HEK293 (cell line): ENCODE results near the gene LAMA5.

Source experiments
- CTCF ChIA-PET: fragments of 350-600 bp; formaldehyde crosslinking; extraction: SDS; loops from one replicate; lab custom pipeline; 2021; ENCODE audit warnings: antibody characterized with exemption; lab: Yijun Ruan, JAX
- POLR2A ChIA-PET: fragments of 300-600 bp; formaldehyde crosslinking; extraction: SDS; loops from one replicate; lab custom pipeline; 2020; ENCODE audit warnings: antibody characterized with exemption, inconsistent platforms; lab: Yijun Ruan, JAX
- H3K27ac ChIP-seq: fragments of 200-500 bp; sonication (Bioruptor generic); 2 replicates; pipeline ENCODE4 v1.5.1; 2014; ENCODE audit warnings: low read depth, low read length, control low read depth, inconsistent platforms; ENCODE audit errors: extremely low read depth
- H3K36me3 ChIP-seq, 2 experiments: fragments of 200-500 bp in 1 of 2; sonication (Bioruptor generic) in 1 of 2; 1 replicate in 1 of 2; 2 replicates in 1 of 2; pipeline ENCODE4 v1.5.1; 2014 to 2017; ENCODE audit warnings: inconsistent platforms in 2 of 2, low read length in 2 of 2; ENCODE audit not compliant: control insufficient read depth in 2 of 2, insufficient read depth in 1 of 2
- H3K4me1 ChIP-seq: fragments of 200-500 bp; sonication (Bioruptor generic); 2 replicates; pipeline ENCODE4 v1.5.1; 2014; ENCODE audit warnings: mild to moderate bottlenecking, low read length, inconsistent platforms; ENCODE audit not compliant: control insufficient read depth, insufficient read depth
- H3K4me3 ChIP-seq: 2 replicates; pipeline ENCODE4 v1.5.1; 2011; ENCODE audit warnings: low read depth, mild to moderate bottlenecking, control low read depth, low read length, moderate library complexity
- H3K9me3 ChIP-seq: fragments of 200-500 bp; sonication (Bioruptor generic); 2 replicates; pipeline ENCODE4 v1.5.1; 2014; ENCODE audit warnings: low read depth, low read length, inconsistent platforms; ENCODE audit not compliant: control insufficient read depth, insufficient read depth
- GLI4 ChIP-seq: fragments of 450-650 bp; formaldehyde crosslinking; IDR thresholded peaks from 2 replicates; pipeline ENCODE4 v1.5.1; 2016; ENCODE audit warnings: missing biosample characterization, missing genetic modification characterization
- GLIS2 ChIP-seq: fragments of 450-650 bp; formaldehyde crosslinking; IDR thresholded peaks from 2 replicates; pipeline ENCODE4 v1.5.1; 2016; ENCODE audit warnings: missing biosample characterization, missing genetic modification characterization
- KLF1 ChIP-seq: fragments of 450-650 bp; formaldehyde crosslinking; IDR thresholded peaks from 2 replicates; pipeline ENCODE4 v1.5.1; 2016; ENCODE audit warnings: missing biosample characterization, missing genetic modification characterization
- KLF8 ChIP-seq: fragments of 450-650 bp; formaldehyde crosslinking; IDR thresholded peaks from 2 replicates; pipeline ENCODE4 v1.5.1; 2016; ENCODE audit warnings: missing biosample characterization, missing genetic modification characterization
- KLF9 ChIP-seq: fragments of 450-650 bp; formaldehyde crosslinking; IDR thresholded peaks from 2 replicates; pipeline ENCODE4 v1.5.1; 2016; ENCODE audit warnings: missing biosample characterization, missing genetic modification characterization, low read depth
- MEIS1 ChIP-seq: sonication (generic); formaldehyde crosslinking; IDR thresholded peaks from 2 replicates; pipeline ENCODE4 v1.8.1; 2022; ENCODE audit warnings: missing genetic modification reagents, mild to moderate bottlenecking, borderline replicate concordance
- SP3 ChIP-seq: fragments of 450-650 bp; formaldehyde crosslinking; IDR thresholded peaks from 2 replicates; pipeline ENCODE4 v1.5.1; 2016; ENCODE audit warnings: missing biosample characterization, missing genetic modification characterization
- WT1 ChIP-seq: fragments of 450-650 bp; formaldehyde crosslinking; IDR thresholded peaks from 2 replicates; pipeline ENCODE4 v1.5.1; 2016; ENCODE audit warnings: missing biosample characterization, missing genetic modification characterization
- ZEB2 ChIP-seq: fragments of 450-650 bp; formaldehyde crosslinking; IDR thresholded peaks from 2 replicates; pipeline ENCODE4 v1.5.1; 2016; ENCODE audit warnings: missing biosample characterization, missing genetic modification characterization
- ZNF157 ChIP-seq: fragments of 450-650 bp; formaldehyde crosslinking; IDR thresholded peaks from 2 replicates; pipeline ENCODE4 v1.5.1; 2016; ENCODE audit warnings: missing biosample characterization, missing genetic modification characterization
- ZNF202 ChIP-seq: fragments of 450-650 bp; formaldehyde crosslinking; IDR thresholded peaks from 2 replicates; pipeline ENCODE4 v1.5.1; 2016; ENCODE audit warnings: missing biosample characterization, missing genetic modification characterization, borderline replicate concordance
- ZNF223 ChIP-seq: fragments of 450-650 bp; formaldehyde crosslinking; IDR thresholded peaks from 2 replicates; pipeline ENCODE4 v1.5.1; 2016; ENCODE audit warnings: missing biosample characterization, missing genetic modification characterization
- ZNF354C ChIP-seq: fragments of 450-650 bp; formaldehyde crosslinking; IDR thresholded peaks from 2 replicates; pipeline ENCODE4 v1.5.1; 2016; ENCODE audit warnings: missing biosample characterization, missing genetic modification characterization, low read depth, borderline replicate concordance
- ZNF426 ChIP-seq: fragments of 450-650 bp; formaldehyde crosslinking; IDR thresholded peaks from 2 replicates; pipeline ENCODE4 v1.5.1; 2017; ENCODE audit warnings: missing biosample characterization, missing genetic modification characterization, mild to moderate bottlenecking, inconsistent platforms, moderate library complexity
- ZNF473 ChIP-seq: fragments of 450-650 bp; formaldehyde crosslinking; IDR thresholded peaks from 2 replicates; pipeline ENCODE4 v1.5.1; 2017; ENCODE audit warnings: missing biosample characterization, missing genetic modification characterization
- ZNF560 ChIP-seq: fragments of 450-650 bp; formaldehyde crosslinking; IDR thresholded peaks from 2 replicates; pipeline ENCODE4 v1.5.1; 2017; ENCODE audit warnings: missing biosample characterization, missing genetic modification characterization, borderline replicate concordance
- ZNF76 ChIP-seq: fragments of 450-650 bp; formaldehyde crosslinking; IDR thresholded peaks from 2 replicates; pipeline ENCODE4; 2016; ENCODE audit warnings: low read depth, missing biosample characterization, missing genetic modification characterization, borderline replicate concordance
- TF ChIP-seq, protein P1 (sequence below): IDR thresholded peaks from 2 replicates; pipeline ENCODE4 v1.6.1; 2011; ENCODE audit warnings: mild to moderate bottlenecking, low read depth, low read length, borderline replicate concordance
- TF ChIP-seq, protein P2 (sequence below): fragments of 450-650 bp; formaldehyde crosslinking; conservative IDR thresholded peaks from 2 replicates; pipeline ENCODE4 v1.5.1; 2016; ENCODE audit warnings: low read depth, missing biosample characterization, missing genetic modification characterization
- TF ChIP-seq, protein P3 (sequence below): fragments of 450-650 bp; formaldehyde crosslinking; IDR thresholded peaks from 2 replicates; pipeline ENCODE4 v1.5.1; 2016; ENCODE audit warnings: missing biosample characterization, missing genetic modification characterization
- TF ChIP-seq, protein P4 (sequence below): fragments of 450-650 bp; formaldehyde crosslinking; IDR thresholded peaks from 2 replicates; pipeline ENCODE4 v1.5.0; 2017; ENCODE audit warnings: missing biosample characterization, missing genetic modification characterization, borderline replicate concordance

The LAMA5 gene

DNA sequence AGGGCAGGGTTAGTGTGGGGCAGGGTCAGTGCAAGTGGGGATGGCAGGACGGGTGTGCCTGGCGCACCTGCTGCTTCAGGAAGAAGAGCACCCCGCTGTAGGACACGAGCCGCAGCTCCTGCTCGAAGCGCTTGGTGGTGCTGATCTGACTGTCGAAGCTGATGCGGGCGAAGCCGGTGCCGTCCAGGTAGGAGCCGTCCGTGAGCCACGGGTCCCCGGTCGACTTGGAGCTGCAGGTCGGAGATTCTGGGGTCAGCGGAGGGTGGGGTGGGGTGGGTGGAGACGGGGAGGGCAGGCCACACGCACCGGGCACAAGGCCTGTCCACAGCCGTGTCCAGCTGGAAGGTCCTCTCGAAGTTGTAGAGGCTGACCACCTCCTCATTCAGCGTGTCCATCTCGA lies 54.1 kb downstream of the LAMA5 start (continued):
- no peak for TF ChIP-seq ZNF354C (tag by site-specific recombination)
- no peak for TF ChIP-seq KLF8 (tag by site-specific recombination)
- TF ChIP-seq MEIS1 (CRISPR knock-in tag): no peak
- TF ChIP-seq WT1 (tag by site-specific recombination): no peak

DNA sequence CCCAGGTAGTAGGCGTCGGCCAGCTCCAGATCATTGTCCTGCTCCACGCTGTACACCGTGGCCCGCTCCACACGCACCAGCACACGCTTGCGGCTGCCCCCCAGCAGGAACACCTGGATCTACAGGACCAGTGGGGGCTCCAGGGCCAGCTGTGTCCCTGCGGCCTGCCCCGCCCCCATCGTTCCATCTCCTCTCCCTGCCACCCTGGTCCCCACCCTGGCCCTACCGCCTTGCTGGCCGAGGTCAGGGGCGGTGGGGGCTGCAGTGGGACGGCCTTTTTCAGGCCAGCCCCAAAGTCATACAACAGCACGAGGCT lies 54.5 kb downstream of the LAMA5 start:
- peaks cover 0 to 92% of the 10 kb centered on the region in 2 experiments; a peak in 2 of 3 replicates for H3K36me3 ChIP-seq
- CTCF ChIA-PET: no interaction called here
- TF ChIP-seq ZNF223 (tag by site-specific recombination) (no peak), GLIS2 (tag by site-specific recombination) (0 out of 2 replicates have a peak, but pooled peaks have one; percentile 19), KLF9 (tag by site-specific recombination) (peak; percentile 30; the same call in 1 of the 2 replicates), KLF1 (peak; percentile 13; the same call in 1 of the 2 replicates), GLI4 (tag by site-specific recombination) (no peak)

DNA sequence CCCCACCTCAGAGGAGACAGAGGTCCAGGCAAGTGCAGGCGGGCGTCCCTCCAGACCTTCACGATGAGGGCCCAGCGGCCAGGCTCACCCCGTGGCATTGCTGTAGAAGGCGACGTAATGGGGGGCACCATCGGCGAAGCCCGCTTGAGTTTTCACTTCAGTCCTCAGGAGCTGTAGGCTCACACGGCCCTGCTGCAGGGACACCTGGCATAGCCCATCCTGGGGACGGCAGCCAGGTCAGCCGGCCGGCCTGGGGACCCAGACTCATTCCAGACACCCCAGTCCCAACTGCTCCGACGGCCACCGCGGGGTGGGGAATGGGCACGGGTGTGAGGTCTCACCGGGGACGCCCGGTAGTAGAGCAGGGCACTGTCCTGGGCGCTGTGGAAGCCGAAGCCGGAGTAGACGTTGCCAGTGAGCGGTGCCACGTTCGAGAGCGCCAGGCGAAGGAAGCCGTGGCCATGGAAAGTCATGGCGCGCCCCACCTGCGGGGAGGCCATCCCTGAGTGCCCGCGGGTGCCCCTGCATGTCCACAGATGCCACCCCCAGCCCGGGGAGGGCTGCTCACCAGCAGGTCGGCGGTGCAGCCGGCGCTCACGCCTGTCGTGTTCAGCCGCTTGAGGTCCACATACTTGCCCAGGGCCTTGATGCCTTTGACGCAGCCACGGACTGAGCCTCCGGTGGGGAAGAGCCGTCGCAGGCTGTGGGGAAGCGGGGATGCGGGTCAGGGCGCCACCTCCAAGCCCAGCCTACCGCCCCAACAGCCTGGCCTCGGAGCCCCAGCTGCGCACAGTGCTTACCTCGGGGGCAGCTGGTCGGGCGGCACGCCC lies 55.1 kb downstream of the LAMA5 start:
- CTCF ChIA-PET: no interaction called here
- H3K4me3 ChIP-seq: no peak overlapping the region
- H3K9me3 ChIP-seq: no peaks in the 10 kb centered on the region
- peaks cover 0 to 92% of the 10 kb centered on the region in 2 experiments; a peak in 2 of 3 replicates for H3K36me3 ChIP-seq
- TF ChIP-seq ZNF157 (tag by site-specific recombination) (no peak), ZNF202 (tag by site-specific recombination) (no peak), KLF8 (tag by site-specific recombination) (no peak), ZNF473 (tag by site-specific recombination) (no peak), ZEB2 (no peak), ZNF76 (tag by site-specific recombination) (no peak), ZNF560 (tag by site-specific recombination) (no peak), SP3 (tag by site-specific recombination) (no peak), ZNF426 (no peak)
- TF ChIP-seq, protein P1, sequence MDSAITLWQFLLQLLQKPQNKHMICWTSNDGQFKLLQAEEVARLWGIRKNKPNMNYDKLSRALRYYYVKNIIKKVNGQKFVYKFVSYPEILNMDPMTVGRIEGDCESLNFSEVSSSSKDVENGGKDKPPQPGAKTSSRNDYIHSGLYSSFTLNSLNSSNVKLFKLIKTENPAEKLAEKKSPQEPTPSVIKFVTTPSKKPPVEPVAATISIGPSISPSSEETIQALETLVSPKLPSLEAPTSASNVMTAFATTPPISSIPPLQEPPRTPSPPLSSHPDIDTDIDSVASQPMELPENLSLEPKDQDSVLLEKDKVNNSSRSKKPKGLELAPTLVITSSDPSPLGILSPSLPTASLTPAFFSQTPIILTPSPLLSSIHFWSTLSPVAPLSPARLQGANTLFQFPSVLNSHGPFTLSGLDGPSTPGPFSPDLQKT: no peak
- TF ChIP-seq, protein P2, sequence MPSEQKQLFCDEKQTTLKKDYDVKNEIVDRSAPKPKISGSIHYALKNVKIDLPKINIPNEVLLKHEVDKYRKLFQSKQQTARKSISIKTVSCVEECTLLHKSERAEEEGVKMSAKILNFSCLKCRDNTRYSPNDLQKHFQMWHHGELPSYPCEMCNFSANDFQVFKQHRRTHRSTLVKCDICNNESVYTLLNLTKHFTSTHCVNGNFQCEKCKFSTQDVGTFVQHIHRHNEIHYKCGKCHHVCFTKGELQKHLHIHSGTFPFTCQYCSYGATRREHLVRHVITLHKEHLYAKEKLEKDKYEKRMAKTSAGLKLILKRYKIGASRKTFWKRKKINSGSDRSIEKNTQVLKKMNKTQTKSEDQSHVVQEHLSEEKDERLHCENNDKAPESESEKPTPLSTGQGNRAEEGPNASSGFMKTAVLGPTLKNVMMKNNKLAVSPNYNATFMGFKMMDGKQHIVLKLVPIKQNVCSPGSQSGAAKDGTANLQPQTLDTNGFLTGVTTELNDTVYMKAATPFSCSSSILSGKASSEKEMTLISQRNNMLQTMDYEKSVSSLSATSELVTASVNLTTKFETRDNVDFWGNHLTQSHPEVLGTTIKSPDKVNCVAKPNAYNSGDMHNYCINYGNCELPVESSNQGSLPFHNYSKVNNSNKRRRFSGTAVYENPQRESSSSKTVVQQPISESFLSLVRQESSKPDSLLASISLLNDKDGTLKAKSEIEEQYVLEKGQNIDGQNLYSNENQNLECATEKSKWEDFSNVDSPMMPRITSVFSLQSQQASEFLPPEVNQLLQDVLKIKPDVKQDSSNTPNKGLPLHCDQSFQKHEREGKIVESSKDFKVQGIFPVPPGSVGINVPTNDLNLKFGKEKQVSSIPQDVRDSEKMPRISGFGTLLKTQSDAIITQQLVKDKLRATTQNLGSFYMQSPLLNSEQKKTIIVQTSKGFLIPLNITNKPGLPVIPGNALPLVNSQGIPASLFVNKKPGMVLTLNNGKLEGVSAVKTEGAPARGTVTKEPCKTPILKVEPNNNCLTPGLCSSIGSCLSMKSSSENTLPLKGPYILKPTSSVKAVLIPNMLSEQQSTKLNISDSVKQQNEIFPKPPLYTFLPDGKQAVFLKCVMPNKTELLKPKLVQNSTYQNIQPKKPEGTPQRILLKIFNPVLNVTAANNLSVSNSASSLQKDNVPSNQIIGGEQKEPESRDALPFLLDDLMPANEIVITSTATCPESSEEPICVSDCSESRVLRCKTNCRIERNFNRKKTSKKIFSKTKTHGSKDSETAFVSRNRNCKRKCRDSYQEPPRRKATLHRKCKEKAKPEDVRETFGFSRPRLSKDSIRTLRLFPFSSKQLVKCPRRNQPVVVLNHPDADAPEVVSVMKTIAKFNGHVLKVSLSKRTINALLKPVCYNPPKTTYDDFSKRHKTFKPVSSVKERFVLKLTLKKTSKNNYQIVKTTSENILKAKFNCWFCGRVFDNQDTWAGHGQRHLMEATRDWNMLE: no peak
- TF ChIP-seq, protein P3, sequence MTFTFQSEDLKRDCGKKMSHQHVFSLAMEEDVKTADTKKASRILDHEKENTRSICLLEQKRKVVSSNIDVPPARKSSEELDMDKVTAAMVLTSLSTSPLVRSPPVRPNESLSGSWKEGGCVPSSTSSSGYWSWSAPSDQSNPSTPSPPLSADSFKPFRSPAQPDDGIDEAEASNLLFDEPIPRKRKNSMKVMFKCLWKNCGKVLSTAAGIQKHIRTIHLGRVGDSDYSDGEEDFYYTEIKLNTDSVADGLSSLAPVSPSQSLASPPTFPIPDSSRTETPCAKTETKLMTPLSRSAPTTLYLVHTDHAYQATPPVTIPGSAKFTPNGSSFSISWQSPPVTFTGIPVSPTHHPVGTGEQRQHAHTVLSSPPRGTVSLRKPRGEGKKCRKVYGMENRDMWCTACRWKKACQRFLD (tag by site-specific recombination): no peak
- TF ChIP-seq, protein P4, sequence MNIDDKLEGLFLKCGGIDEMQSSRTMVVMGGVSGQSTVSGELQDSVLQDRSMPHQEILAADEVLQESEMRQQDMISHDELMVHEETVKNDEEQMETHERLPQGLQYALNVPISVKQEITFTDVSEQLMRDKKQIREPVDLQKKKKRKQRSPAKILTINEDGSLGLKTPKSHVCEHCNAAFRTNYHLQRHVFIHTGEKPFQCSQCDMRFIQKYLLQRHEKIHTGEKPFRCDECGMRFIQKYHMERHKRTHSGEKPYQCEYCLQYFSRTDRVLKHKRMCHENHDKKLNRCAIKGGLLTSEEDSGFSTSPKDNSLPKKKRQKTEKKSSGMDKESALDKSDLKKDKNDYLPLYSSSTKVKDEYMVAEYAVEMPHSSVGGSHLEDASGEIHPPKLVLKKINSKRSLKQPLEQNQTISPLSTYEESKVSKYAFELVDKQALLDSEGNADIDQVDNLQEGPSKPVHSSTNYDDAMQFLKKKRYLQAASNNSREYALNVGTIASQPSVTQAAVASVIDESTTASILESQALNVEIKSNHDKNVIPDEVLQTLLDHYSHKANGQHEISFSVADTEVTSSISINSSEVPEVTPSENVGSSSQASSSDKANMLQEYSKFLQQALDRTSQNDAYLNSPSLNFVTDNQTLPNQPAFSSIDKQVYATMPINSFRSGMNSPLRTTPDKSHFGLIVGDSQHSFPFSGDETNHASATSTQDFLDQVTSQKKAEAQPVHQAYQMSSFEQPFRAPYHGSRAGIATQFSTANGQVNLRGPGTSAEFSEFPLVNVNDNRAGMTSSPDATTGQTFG (tag by site-specific recombination): no peak
- POLR2A ChIA-PET: no interaction called here
- H3K4me1 ChIP-seq: no peaks in the 10 kb centered on the region
- H3K27ac ChIP-seq: no peak overlapping the region

More for the DNA sequence above, 54.5 kb downstream of the LAMA5 start:
- POLR2A ChIA-PET: no interaction called here
- no peaks in the 10 kb centered on the region for H3K4me1 ChIP-seq
- no peak overlapping the region for H3K4me3 ChIP-seq
- no peak overlapping the region for H3K27ac ChIP-seq
- no peaks in the 10 kb centered on the region for H3K9me3 ChIP-seq
